H1 (cell line): ENCODE results near the gene GNRHR. TPM values are rescaled to one million over a fixed set of nuclear protein-coding genes. Genes with fewer than 3 reads are reported as not detected.

Experiments
- BRCA1 ChIP-seq: IDR thresholded peaks from 2 replicates; pipeline ENCODE4 v1.6.1; 2012; ENCODE audit warnings: low read depth, low read length, improper control_type of control experiment
- POLR2AphosphoS5 ChIP-seq: IDR thresholded peaks from 2 replicates; pipeline ENCODE4 v1.6.1; 2011; ENCODE audit warnings: low read depth, low read length
- POU5F1 ChIP-seq: IDR thresholded peaks from 2 replicates; pipeline ENCODE4 v1.6.1; 2011; ENCODE audit warnings: low read depth, mild to moderate bottlenecking, low read length, moderate library complexity
- TAF1 ChIP-seq: IDR thresholded peaks from 2 replicates; pipeline ENCODE4 v1.6.1; 2011; ENCODE audit warnings: mild to moderate bottlenecking, low read depth, low read length
- TCF12 ChIP-seq: IDR thresholded peaks from 2 replicates; pipeline ENCODE4 v1.6.1; 2011; ENCODE audit warnings: low read depth, mild to moderate bottlenecking, low read length
- polyA plus RNA-seq, 7 experiments: library from polyadenylated mRNA; depleted of rRNA in 3 of 7; stranded (reverse) in 5 of 7; unstranded in 2 of 7; fragments of >200 nt in 5 of 7; fragments of 200-250 nt in 2 of 7; gene quantifications; 1 replicate in 5 of 7; 2 replicates in 1 of 7; 4 replicates in 1 of 7; pipeline versions ENCODE4 v1.2.1 to v1.2.3, GENCODE V29; 2011 to 2013; ENCODE audit warnings: missing spikeins in 2 of 7, mixed read lengths in 2 of 7
- total RNA-seq: library from RNA; stranded (reverse); fragmentation: NEBNext Ultra II Directional; extraction: Animal tissue kit (Norgen Biotek cat#: 25700); gene quantifications from 2 replicates; pipeline ENCODE4 v1.2.1, GENCODE V29; 2021
- TF ChIP-seq, protein P1 (sequence below): IDR thresholded peaks from 2 replicates; pipeline ENCODE4 v1.6.1; 2012; ENCODE audit warnings: low read length, inconsistent platforms

GNRHR gene
- total and polyA plus RNA-seq, 2 of the 8 experiments (the other 6 are each of a cell fraction or from before 2014, with no cell fraction given) = not detected

DNA sequence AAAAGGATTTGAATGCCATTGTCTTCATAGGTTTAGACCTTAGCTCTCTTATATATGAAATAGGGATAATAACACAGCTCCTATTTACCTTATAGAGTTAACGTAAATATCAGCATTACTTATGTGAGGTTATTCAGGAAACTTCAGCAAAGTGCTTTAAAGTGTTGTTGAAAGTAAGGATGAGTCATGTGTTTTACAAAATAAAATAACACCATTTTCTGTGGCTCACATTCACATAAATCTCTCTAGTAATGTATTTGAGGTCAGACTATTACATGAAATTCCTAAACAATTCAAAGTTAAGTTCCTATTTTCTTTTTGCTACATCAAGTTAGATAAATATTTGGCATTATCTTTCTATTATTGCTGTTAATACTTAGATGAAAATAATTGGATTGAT is 2.9 kb downstream of the GNRHR start (continued):
- TF ChIP-seq, protein P1, sequence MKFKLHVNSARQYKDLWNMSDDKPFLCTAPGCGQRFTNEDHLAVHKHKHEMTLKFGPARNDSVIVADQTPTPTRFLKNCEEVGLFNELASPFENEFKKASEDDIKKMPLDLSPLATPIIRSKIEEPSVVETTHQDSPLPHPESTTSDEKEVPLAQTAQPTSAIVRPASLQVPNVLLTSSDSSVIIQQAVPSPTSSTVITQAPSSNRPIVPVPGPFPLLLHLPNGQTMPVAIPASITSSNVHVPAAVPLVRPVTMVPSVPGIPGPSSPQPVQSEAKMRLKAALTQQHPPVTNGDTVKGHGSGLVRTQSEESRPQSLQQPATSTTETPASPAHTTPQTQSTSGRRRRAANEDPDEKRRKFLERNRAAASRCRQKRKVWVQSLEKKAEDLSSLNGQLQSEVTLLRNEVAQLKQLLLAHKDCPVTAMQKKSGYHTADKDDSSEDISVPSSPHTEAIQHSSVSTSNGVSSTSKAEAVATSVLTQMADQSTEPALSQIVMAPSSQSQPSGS = no peak
- TF ChIP-seq TAF1 (no peak), TCF12 (no peak), POU5F1 (no peak), BRCA1 (no peak), POLR2AphosphoS5 (no peak)
